NCI-H2227 treated with DMSO at 0.1 percent for 48 hours (cell line): Measurements from ENCODE around the gene THAP7.

Experiments used
- DNase-seq: peaks from one replicate; lab custom pipeline; 2025; lab: John Stamatoyannopoulos, UW

Gene THAP7

GRCh38 chr22:20993304-20994127, 8.4 kb downstream of the THAP7 start:
- no peak for DNase-seq

GRCh38 chr22:20992456-20993303, 9.2 kb downstream of the THAP7 start:
- DNase-seq: no peak

- DNase-seq: no peak
These were observed 9.9 kb downstream of the THAP7 start for GRCh38 chr22:20992056-20992442.

- DNase-seq: no peak
These were observed 10.5 kb downstream of the THAP7 start for GRCh38 chr22:20991252-20992055.

- no peak for DNase-seq
These were observed 11.4 kb downstream of the THAP7 start for GRCh38 chr22:20990184-20991180.

GRCh38 chr22:20989323-20990138, 12.4 kb downstream of the THAP7 start:
- no peak for DNase-seq

GRCh38 chr22:20988573-20989322, 13.2 kb downstream of the THAP7 start:
- no peak for DNase-seq

GRCh38 chr22:20987375-20987774, 14.5 kb downstream of the THAP7 start:
- DNase-seq: no peak

GRCh38 chr22:20986365-20986764, 15.6 kb downstream of the THAP7 start:
- no peak for DNase-seq

- DNase-seq: no peak
These were observed 16.2 kb downstream of the THAP7 start for GRCh38 chr22:20985720-20986119.

- no peak for DNase-seq
These were observed 18.7 kb downstream of the THAP7 start for GRCh38 chr22:20983081-20983771.

- DNase-seq: no peak
These were observed 19.4 kb downstream of the THAP7 start for GRCh38 chr22:20982563-20982882.

- peak; percentile 82 for DNase-seq
These were observed 19.9 kb downstream of the THAP7 start, which contains the start of gene LZTR1 for GRCh38 chr22:20981787-20982562. Gene LZTR1 (plus strand): TSS chr22:20982297. CDS start chr22:20982372, 75 bp downstream.

- no peak for DNase-seq
These were observed 20.8 kb downstream of the THAP7 start for GRCh38 chr22:20980938-20981722.

- no peak for DNase-seq
These were observed 21.4 kb downstream of the THAP7 start for GRCh38 chr22:20980523-20980922.

GRCh38 chr22:20979940-20980453, 21.9 kb downstream of the THAP7 start:
- no peak for DNase-seq

- DNase-seq: no peak
These were observed 22.6 kb downstream of the THAP7 start for GRCh38 chr22:20979243-20979809.
